H1 (cell line): ENCODE results near the gene COL5A1. TPM values are rescaled to one million over a fixed set of nuclear protein-coding genes. Genes with fewer than 3 reads are reported as not detected.

Experiments
- CTCF ChIA-PET: fragments of 300-600 bp; sonication (Branson Sonifier 250); formaldehyde crosslinking; loops from one replicate; lab custom pipeline; 2021; ENCODE audit not compliant: partially characterized antibody; lab: Charles Lee
- POLR2A ChIA-PET: fragments of 300-600 bp; sonication (Branson Sonifier 250); formaldehyde crosslinking; loops from one replicate; lab custom pipeline; 2021; ENCODE audit warnings: inconsistent platforms; ENCODE audit not compliant: partially characterized antibody; lab: Charles Lee
- DNase-seq, 2 experiments: peaks; one replicate each; pipeline versions ENCODE4 v3.0.0 to v3.0.0-alpha.2; 2010 to 2022; ENCODE audit warnings: low spot score in 2 of 2, low read depth in 1 of 2, mixed read lengths in 1 of 2
- FAIRE-seq: peaks from 2 replicates; lab custom pipeline; 2011; peaks lifted over from hg19 to GRCh38; lab: Jason Lieb, UNC
- H2AFZ ChIP-seq: 2 replicates; pipeline ENCODE4 v1.8.1; 2012; ENCODE audit warnings: low read length, inconsistent platforms
- H2AK5ac ChIP-seq: 2 replicates; pipeline ENCODE4 v1.6.1; 2013; ENCODE audit warnings: low read depth, low read length
- H2BK120ac ChIP-seq: replicated peaks from 2 replicates; pipeline ENCODE3; 2013; ENCODE audit warnings: low read depth, low read length, inconsistent platforms
- H2BK12ac ChIP-seq: 2 replicates; pipeline ENCODE4 v1.6.1; 2013; ENCODE audit warnings: low read depth, low read length
- H2BK15ac ChIP-seq: 2 replicates; pipeline ENCODE4 v1.6.1; 2013; ENCODE audit warnings: low read length
- H2BK20ac ChIP-seq: 2 replicates; pipeline ENCODE4 v1.6.1; 2013; ENCODE audit warnings: low read length
- H2BK5ac ChIP-seq: 2 replicates; pipeline ENCODE4 v1.6.1; 2013; ENCODE audit warnings: low read depth, low read length
- H3K14ac ChIP-seq: 2 replicates; pipeline ENCODE4 v1.6.1; 2013; ENCODE audit warnings: inconsistent platforms; ENCODE audit not compliant: insufficient read length
- H3K18ac ChIP-seq: 2 replicates; pipeline ENCODE4 v1.6.1; 2013; ENCODE audit warnings: low read length; ENCODE audit errors: extremely low read depth
- H3K23ac ChIP-seq: 2 replicates; pipeline ENCODE4 v1.6.1; 2013; ENCODE audit warnings: inconsistent platforms; ENCODE audit not compliant: insufficient read length
- H3K23me2 ChIP-seq: 2 replicates; pipeline ENCODE4 v1.6.1; 2013; ENCODE audit warnings: low read depth, low read length
- H3K27ac ChIP-seq: 2 replicates; pipeline ENCODE4 v1.6.1; 2011; ENCODE audit warnings: low read depth, low read length, inconsistent platforms
- H3K27me3 ChIP-seq, 4 experiments: replicated peaks in 1 of 4; 1 replicate in 1 of 4; 2 replicates in 3 of 4; pipeline versions ENCODE4 v1.6.1 to v1.8.1; 2011 to 2013; ENCODE audit warnings: low read length in 3 of 4, mild to moderate bottlenecking in 3 of 4, inconsistent platforms in 2 of 4, mixed read lengths in 2 of 4, moderate library complexity in 1 of 4; ENCODE audit not compliant: control insufficient read depth in 3 of 4, insufficient read depth in 3 of 4; ENCODE audit errors: extremely low read depth in 1 of 4
- H3K36me3 ChIP-seq, 4 experiments: 2 replicates each; pipeline versions ENCODE4 v1.6.1 to v1.8.1; 2011 to 2013; ENCODE audit warnings: mild to moderate bottlenecking in 4 of 4, low read length in 3 of 4, moderate library complexity in 2 of 4, control low read depth in 1 of 4, inconsistent platforms in 1 of 4; ENCODE audit not compliant: insufficient read depth in 4 of 4, control insufficient read depth in 2 of 4
- H3K4ac ChIP-seq: replicated peaks from 2 replicates; pipeline ENCODE3; 2013; ENCODE audit warnings: low read length, low read depth, mixed read lengths, inconsistent platforms; ENCODE audit not compliant: insufficient read length
- H3K4me1 ChIP-seq, 4 experiments: replicated peaks in 1 of 4; 1 replicate in 1 of 4; 2 replicates in 3 of 4; pipeline versions ENCODE4 v1.6.1 to v1.8.1; 2011 to 2013; ENCODE audit warnings: low read length in 3 of 4, inconsistent platforms in 2 of 4, mixed read lengths in 1 of 4; ENCODE audit not compliant: insufficient read depth in 4 of 4, control insufficient read depth in 3 of 4
- H3K4me2 ChIP-seq, 2 experiments: 2 replicates each; pipeline versions ENCODE4 v1.6.1 to v1.8.1; 2011 to 2013; ENCODE audit warnings: low read depth in 2 of 2, low read length in 2 of 2, control low read depth in 1 of 2, inconsistent platforms in 1 of 2, mild to moderate bottlenecking in 1 of 2; ENCODE audit not compliant: insufficient read depth in 1 of 2
- H3K4me3 ChIP-seq, 4 experiments: fragments of 200-600, 300-600 bp in 1 of 4; sonication (generic), shearing (Covaris generic), sonication (Bioruptor Twin) in 1 of 4; 2 replicates each; pipeline versions ENCODE4 v1.5.1 to v1.8.1; 2011 to 2016; ENCODE audit warnings: low read length in 4 of 4, low read depth in 3 of 4, control low read depth in 2 of 4, inconsistent platforms in 2 of 4, mild to moderate bottlenecking in 2 of 4, mixed read lengths in 1 of 4, moderate library complexity in 1 of 4; ENCODE audit not compliant: insufficient read depth in 2 of 4; ENCODE audit errors: extremely low read depth in 1 of 4
- H3K56ac ChIP-seq: replicated peaks from 2 replicates; pipeline ENCODE3; 2013; ENCODE audit warnings: low read depth, mild to moderate bottlenecking, mixed read lengths, low read length, inconsistent platforms; ENCODE audit not compliant: insufficient read length
- H3K79me1 ChIP-seq: 2 replicates; pipeline ENCODE4 v1.6.1; 2013; ENCODE audit warnings: low read depth, low read length, control low read depth
- H3K79me2 ChIP-seq, 2 experiments: 2 replicates each; pipeline versions ENCODE4 v1.6.1 to v1.8.1; 2012 to 2013; ENCODE audit warnings: low read length in 2 of 2, mild to moderate bottlenecking in 2 of 2, inconsistent platforms in 1 of 2; ENCODE audit not compliant: insufficient read depth in 2 of 2, control insufficient read depth in 1 of 2
- H3K9ac ChIP-seq, 4 experiments: replicated peaks in 1 of 4; 1 replicate in 1 of 4; 2 replicates in 3 of 4; pipeline versions ENCODE4 v1.6.1 to v1.8.1; 2011 to 2013; ENCODE audit warnings: low read depth in 3 of 4, low read length in 3 of 4, control low read depth in 2 of 4, mild to moderate bottlenecking in 2 of 4, moderate library complexity in 2 of 4, inconsistent platforms in 1 of 4; ENCODE audit errors: extremely low read depth in 1 of 4
- H3K9me3 ChIP-seq, 2 experiments: 2 replicates each; pipeline versions ENCODE4 v1.6.1 to v1.8.1; 2012 to 2013; ENCODE audit warnings: mild to moderate bottlenecking in 2 of 2, moderate library complexity in 2 of 2, control low read depth in 1 of 2, inconsistent platforms in 1 of 2, low read depth in 1 of 2, low read length in 1 of 2, mixed read lengths in 1 of 2; ENCODE audit not compliant: insufficient read depth in 2 of 2
- H4K20me1 ChIP-seq, 2 experiments: replicated peaks in 1 of 2; 2 replicates each; pipeline versions ENCODE3 to v1.8.1; 2011 to 2013; ENCODE audit warnings: inconsistent platforms in 2 of 2, low read length in 2 of 2, mild to moderate bottlenecking in 1 of 2; ENCODE audit not compliant: insufficient read depth in 2 of 2, control insufficient read depth in 1 of 2
- H4K5ac ChIP-seq: 2 replicates; pipeline ENCODE4 v1.6.1; 2013; ENCODE audit warnings: low read length, low read depth, mixed read lengths, inconsistent platforms; ENCODE audit not compliant: insufficient read length
- H4K8ac ChIP-seq: 2 replicates; pipeline ENCODE4 v1.8.0; 2013; ENCODE audit warnings: mild to moderate bottlenecking, moderate library complexity, low read length, inconsistent platforms; ENCODE audit not compliant: insufficient read depth; ENCODE audit errors: extremely low read depth
- H4K91ac ChIP-seq: replicated peaks from 2 replicates; pipeline ENCODE3; 2013; ENCODE audit warnings: low read length, mixed read lengths, inconsistent platforms; ENCODE audit not compliant: insufficient read length
- CHD2 ChIP-seq: IDR thresholded peaks from 2 replicates; pipeline ENCODE4 v1.6.1; 2012; ENCODE audit warnings: low read length, improper control_type of control experiment
- SRF ChIP-seq: IDR thresholded peaks from 2 replicates; pipeline ENCODE4 v1.6.1; 2011; ENCODE audit warnings: mild to moderate bottlenecking, low read depth, low read length, moderate library complexity
- WGBS, 2 experiments: shearing (Covaris generic) in 1 of 2; methylation state at CpG; one replicate each; pipeline versions ENCODE4 v1.1.6 to v1.1.7; 2013 to 2015; ENCODE audit warnings: low lambda C conversion rate in 2 of 2, mixed read lengths in 2 of 2, inconsistent platforms in 1 of 2, low coverage in 1 of 2, missing lambda C conversion rate in 1 of 2; ENCODE audit not compliant: insufficient replicate concordance in 2 of 2, insufficient coverage in 1 of 2, insufficient read length in 1 of 2; ENCODE audit errors: extremely low coverage in 1 of 2, missing lambda C conversion rate in 1 of 2; 5-methylcytosine and 5-hydroxymethylcytosine counted together
- polyA plus RNA-seq, 7 experiments: library from polyadenylated mRNA; depleted of rRNA in 3 of 7; stranded (reverse) in 5 of 7; unstranded in 2 of 7; fragments of >200 nt in 5 of 7; fragments of 200-250 nt in 2 of 7; gene quantifications; 1 replicate in 5 of 7; 2 replicates in 1 of 7; 4 replicates in 1 of 7; pipeline versions ENCODE4 v1.2.1 to v1.2.3, GENCODE V29; 2011 to 2013; ENCODE audit warnings: missing spikeins in 2 of 7, mixed read lengths in 2 of 7
- total RNA-seq: library from RNA; stranded (reverse); fragmentation: NEBNext Ultra II Directional; extraction: Animal tissue kit (Norgen Biotek cat#: 25700); gene quantifications from 2 replicates; pipeline ENCODE4 v1.2.1, GENCODE V29; 2021

COL5A1 gene
- total and polyA plus RNA-seq, 2 of the 8 experiments (the other 6 are each of a cell fraction or from before 2014, with no cell fraction given): 3.8 to 12.0 TPM

DNA sequence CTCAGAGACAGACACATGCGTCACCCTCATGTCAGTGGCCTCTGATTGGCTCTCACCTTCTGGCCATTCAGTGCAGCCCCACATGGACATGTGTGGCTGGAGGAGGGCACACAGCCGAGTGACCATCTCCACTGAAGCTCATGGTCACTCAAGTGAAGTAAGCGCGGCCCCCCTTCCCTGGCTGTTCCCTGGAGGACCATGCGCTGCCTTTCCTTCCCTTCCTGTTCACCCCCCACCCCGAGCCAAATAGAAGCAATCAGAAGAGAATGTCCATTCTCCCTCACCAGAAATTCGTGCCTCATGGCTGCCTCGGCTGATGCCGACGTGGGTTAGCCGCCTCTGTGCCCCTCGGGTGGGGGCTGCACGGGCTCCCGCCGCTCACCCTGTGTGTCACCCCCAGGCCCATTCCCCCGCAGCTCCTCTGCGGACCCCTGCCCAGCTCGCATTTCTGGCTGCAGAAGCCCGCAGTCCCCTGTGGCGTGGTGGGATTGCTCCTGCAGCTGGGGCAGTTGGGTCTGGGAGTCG is 12.5 kb upstream of the COL5A1 start:
- H3K18ac ChIP-seq: no peak overlapping the region
- H2BK20ac ChIP-seq: no peak overlapping the region
- no peak overlapping the region for H3K23ac ChIP-seq
- H3K9ac ChIP-seq: no peak overlapping the region
- no peak for FAIRE-seq
- H4K8ac ChIP-seq: no peak overlapping the region
- no peak overlapping the region for H2AFZ ChIP-seq
- H3K4me1 ChIP-seq: peaks cover 0 to 13% (median 5%) of the 10 kb centered on the region in 4 experiments; a peak in 6 of 7 replicates
- H2BK12ac ChIP-seq: peak overlapping the region; percentile 9; the same call in 1 of the 2 replicates
- H3K4ac ChIP-seq: no peak overlapping the region
- no peak overlapping the region for H2AK5ac ChIP-seq
- CTCF ChIA-PET: no interaction called here
- TF ChIP-seq SRF: no peak
- TF ChIP-seq CHD2: no peak
- TF ChIP-seq, all 59 proteins: peak for 0
- Histone ChIP-seq H3K79me2 (no peaks in the 10 kb centered on the region), H3K4me3 (no peak overlapping the region), H4K20me1 (no peaks in the 10 kb centered on the region), H2BK15ac (0 out of 2 replicates have a peak overlapping the region, but pooled peaks have one; percentile 61), H2BK5ac (no peak overlapping the region), H3K36me3 (no peaks in the 10 kb centered on the region), H4K91ac (no peak overlapping the region), H3K4me2 (no peak overlapping the region), H3K27me3 (no peaks in the 10 kb centered on the region), H3K79me1 (no peaks in the 10 kb centered on the region), H2BK120ac (no peak overlapping the region), H3K9me3 (no peaks in the 10 kb centered on the region), H3K14ac (no peak overlapping the region), H4K5ac (no peak overlapping the region), H3K27ac (no peak overlapping the region), H3K23me2 (no peaks in the 10 kb centered on the region; the same call in 1 of the 2 replicates), H3K56ac (no peak overlapping the region)
- POLR2A ChIA-PET: interaction anchor here (1.9 kb wide), 1 partner anchor 9 kb away, joined by 5 read pairs; no protein-coding TSS in a partner anchor
- DNase-seq: no peak
- 80% methylated on average over 16 of the region's 21 CpGs; no CpG with 5 or more reads in 1 of the 2 experiments for WGBS, 2 experiments
